HEK293 (cell line): ENCODE data around the gene PRM1.
A peak's percentile ranks its signal among the peaks of the same experiment; 100 is the strongest.

Experiments
- EGR2 ChIP-seq: fragments of 450-650 bp; formaldehyde crosslinking; IDR thresholded peaks from 2 replicates; pipeline ENCODE4 v1.5.1; 2016; ENCODE audit warnings: low read depth, missing biosample characterization, missing genetic modification characterization
- GFI1B ChIP-seq: fragments of 450-650 bp; formaldehyde crosslinking; IDR thresholded peaks from 2 replicates; pipeline ENCODE4 v1.5.1; 2016; ENCODE audit warnings: missing biosample characterization, missing genetic modification characterization
- GLI2 ChIP-seq: fragments of 450-650 bp; formaldehyde crosslinking; IDR thresholded peaks from 2 replicates; pipeline ENCODE4; 2017; ENCODE audit warnings: missing biosample characterization, missing genetic modification characterization, low read depth, borderline replicate concordance
- SP2 ChIP-seq: fragments of 450-650 bp; formaldehyde crosslinking; IDR thresholded peaks from 2 replicates; pipeline ENCODE4 v1.5.1; 2016; ENCODE audit warnings: missing biosample characterization, missing genetic modification characterization
- YY1 ChIP-seq: fragments of 450-650 bp; formaldehyde crosslinking; IDR thresholded peaks from 2 replicates; pipeline ENCODE4 v1.5.1; 2018; ENCODE audit warnings: missing biosample characterization, missing genetic modification characterization
- ZEB2 ChIP-seq: fragments of 450-650 bp; formaldehyde crosslinking; IDR thresholded peaks from 2 replicates; pipeline ENCODE4 v1.5.1; 2016; ENCODE audit warnings: missing biosample characterization, missing genetic modification characterization
- ZFHX2 ChIP-seq: fragments of 450-650 bp; formaldehyde crosslinking; conservative IDR thresholded peaks from 2 replicates; pipeline ENCODE4 v1.5.1; 2016; ENCODE audit warnings: missing biosample characterization, missing genetic modification characterization
- ZNF114 ChIP-seq: fragments of 450-650 bp; formaldehyde crosslinking; IDR thresholded peaks from 2 replicates; pipeline ENCODE4 v1.5.0; 2017; ENCODE audit warnings: missing biosample characterization, missing genetic modification characterization
- ZNF175 ChIP-seq: fragments of 450-650 bp; formaldehyde crosslinking; IDR thresholded peaks from 2 replicates; pipeline ENCODE4 v1.5.1; 2016; ENCODE audit warnings: missing biosample characterization, missing genetic modification characterization
- ZNF202 ChIP-seq: fragments of 450-650 bp; formaldehyde crosslinking; IDR thresholded peaks from 2 replicates; pipeline ENCODE4 v1.5.1; 2016; ENCODE audit warnings: missing biosample characterization, missing genetic modification characterization, borderline replicate concordance
- ZNF302 ChIP-seq: fragments of 450-650 bp; formaldehyde crosslinking; IDR thresholded peaks from 2 replicates; pipeline ENCODE4 v1.5.1; 2016; ENCODE audit warnings: missing biosample characterization, missing genetic modification characterization, low read depth
- ZNF341 ChIP-seq: fragments of 450-650 bp; formaldehyde crosslinking; IDR thresholded peaks from 2 replicates; pipeline ENCODE4; 2016; ENCODE audit warnings: low read depth, missing biosample characterization, missing genetic modification characterization
- ZNF366 ChIP-seq: fragments of 450-650 bp; formaldehyde crosslinking; conservative IDR thresholded peaks from 2 replicates; pipeline ENCODE4 v1.5.1; 2016; ENCODE audit warnings: missing biosample characterization, missing genetic modification characterization
- ZNF510 ChIP-seq: fragments of 450-650 bp; formaldehyde crosslinking; IDR thresholded peaks from 2 replicates; pipeline ENCODE4 v1.5.1; 2018; ENCODE audit warnings: mild to moderate bottlenecking, missing genetic modification characterization, missing biosample characterization; ENCODE audit not compliant: insufficient replicate concordance
- ZNF549 ChIP-seq: fragments of 450-650 bp; IDR thresholded peaks from 2 replicates; pipeline ENCODE4 v1.5.1; 2018; ENCODE audit warnings: missing biosample characterization, missing genetic modification characterization, mild to moderate bottlenecking, inconsistent platforms, moderate library complexity
- ZNF626 ChIP-seq: fragments of 450-650 bp; sonication (Bioruptor Pico); formaldehyde crosslinking; IDR thresholded peaks from 2 replicates; pipeline ENCODE4 v1.5.1; 2018; ENCODE audit warnings: missing biosample characterization, missing genetic modification characterization, inconsistent platforms
- ZNF629 ChIP-seq: fragments of 450-650 bp; formaldehyde crosslinking; IDR thresholded peaks from 2 replicates; pipeline ENCODE4 v1.5.1; 2017; ENCODE audit warnings: missing biosample characterization, missing genetic modification characterization
- ZNF776 ChIP-seq: fragments of 450-650 bp; formaldehyde crosslinking; IDR thresholded peaks from 2 replicates; pipeline ENCODE4 v1.5.0; 2017; ENCODE audit warnings: missing biosample characterization, missing genetic modification characterization, borderline replicate concordance
- ZNF830 ChIP-seq: fragments of 450-650 bp; IDR thresholded peaks from 2 replicates; pipeline ENCODE4 v1.5.0; 2018; ENCODE audit warnings: missing biosample characterization, missing genetic modification characterization, low read depth, mild to moderate bottlenecking, moderate library complexity
- TF ChIP-seq, protein P1 (sequence below): fragments of 450-650 bp; IDR thresholded peaks from 2 replicates; pipeline ENCODE4 v1.5.1; 2018; ENCODE audit warnings: missing biosample characterization, mild to moderate bottlenecking, missing genetic modification characterization
- TF ChIP-seq, protein P2 (sequence below): fragments of 450-650 bp; formaldehyde crosslinking; IDR thresholded peaks from 2 replicates; pipeline ENCODE4 v1.5.1; 2017; ENCODE audit warnings: missing biosample characterization, missing genetic modification characterization
- TF ChIP-seq, protein P3 (sequence below): fragments of 450-650 bp; formaldehyde crosslinking; IDR thresholded peaks from 2 replicates; pipeline ENCODE4 v1.5.1; 2016; ENCODE audit warnings: missing biosample characterization, missing genetic modification characterization
- TF ChIP-seq, protein P4 (sequence below): fragments of 450-650 bp; formaldehyde crosslinking; IDR thresholded peaks from 2 replicates; pipeline ENCODE4; 2016; ENCODE audit warnings: missing biosample characterization, missing genetic modification characterization
- TF ChIP-seq, protein P5 (sequence below): fragments of 450-650 bp; formaldehyde crosslinking; IDR thresholded peaks from 2 replicates; pipeline ENCODE4 v1.5.1; 2016; ENCODE audit warnings: missing biosample characterization, missing genetic modification characterization
- TF ChIP-seq, protein P6 (sequence below): fragments of 450-650 bp; formaldehyde crosslinking; IDR thresholded peaks from 2 replicates; pipeline ENCODE4 v1.5.1; 2016; ENCODE audit warnings: missing biosample characterization, missing genetic modification characterization

The PRM1 gene

DNA sequence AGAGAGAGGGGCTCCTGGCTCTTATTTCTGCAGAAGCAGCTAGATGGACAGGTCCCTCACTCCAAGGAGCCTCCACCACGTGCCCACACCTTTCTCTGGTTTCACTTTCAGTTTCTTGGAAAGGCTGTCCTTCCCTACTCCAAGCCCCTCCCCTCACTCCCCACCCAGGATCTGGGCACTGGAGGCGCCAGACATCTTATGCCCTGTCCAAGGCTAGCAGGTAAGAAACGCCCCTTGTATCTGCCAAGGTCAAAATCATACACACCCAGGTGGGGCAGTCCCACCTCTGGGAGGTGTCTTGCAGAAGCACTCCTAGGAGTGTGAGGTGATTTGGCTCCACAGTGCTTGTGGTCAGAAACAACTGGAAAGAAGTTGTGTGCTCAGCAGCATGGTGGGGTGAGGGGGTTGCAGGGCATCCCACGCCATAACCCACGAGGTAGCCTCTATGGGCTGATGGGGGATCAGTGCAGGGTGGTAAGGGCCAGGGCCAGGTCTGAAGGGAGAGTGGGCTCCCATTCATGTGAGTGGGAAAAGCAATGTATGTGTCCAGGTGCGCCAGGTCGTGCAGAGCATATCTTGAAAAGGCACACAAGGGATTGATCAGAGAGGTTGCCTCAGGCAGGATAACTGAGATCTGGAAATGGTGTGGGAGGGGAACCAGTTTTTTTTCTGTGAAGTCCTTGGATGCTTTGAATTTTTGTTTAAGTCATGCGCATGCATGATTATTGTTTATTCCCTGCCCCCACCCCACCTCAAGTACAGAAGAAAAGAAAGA, 31.8 kb upstream of the PRM1 start (continued):
- TF ChIP-seq, protein P1, sequence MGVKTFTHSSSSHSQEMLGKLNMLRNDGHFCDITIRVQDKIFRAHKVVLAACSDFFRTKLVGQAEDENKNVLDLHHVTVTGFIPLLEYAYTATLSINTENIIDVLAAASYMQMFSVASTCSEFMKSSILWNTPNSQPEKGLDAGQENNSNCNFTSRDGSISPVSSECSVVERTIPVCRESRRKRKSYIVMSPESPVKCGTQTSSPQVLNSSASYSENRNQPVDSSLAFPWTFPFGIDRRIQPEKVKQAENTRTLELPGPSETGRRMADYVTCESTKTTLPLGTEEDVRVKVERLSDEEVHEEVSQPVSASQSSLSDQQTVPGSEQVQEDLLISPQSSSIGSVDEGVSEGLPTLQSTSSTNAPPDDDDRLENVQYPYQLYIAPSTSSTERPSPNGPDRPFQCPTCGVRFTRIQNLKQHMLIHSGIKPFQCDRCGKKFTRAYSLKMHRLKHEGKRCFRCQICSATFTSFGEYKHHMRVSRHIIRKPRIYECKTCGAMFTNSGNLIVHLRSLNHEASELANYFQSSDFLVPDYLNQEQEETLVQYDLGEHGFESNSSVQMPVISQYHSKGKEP (tag by site-specific recombination) = no peak
- no peak for TF ChIP-seq ZNF202 (tag by site-specific recombination)
- TF ChIP-seq ZNF830 = no peak
- no peak for TF ChIP-seq ZNF114 (tag by site-specific recombination)
- TF ChIP-seq, protein P2, sequence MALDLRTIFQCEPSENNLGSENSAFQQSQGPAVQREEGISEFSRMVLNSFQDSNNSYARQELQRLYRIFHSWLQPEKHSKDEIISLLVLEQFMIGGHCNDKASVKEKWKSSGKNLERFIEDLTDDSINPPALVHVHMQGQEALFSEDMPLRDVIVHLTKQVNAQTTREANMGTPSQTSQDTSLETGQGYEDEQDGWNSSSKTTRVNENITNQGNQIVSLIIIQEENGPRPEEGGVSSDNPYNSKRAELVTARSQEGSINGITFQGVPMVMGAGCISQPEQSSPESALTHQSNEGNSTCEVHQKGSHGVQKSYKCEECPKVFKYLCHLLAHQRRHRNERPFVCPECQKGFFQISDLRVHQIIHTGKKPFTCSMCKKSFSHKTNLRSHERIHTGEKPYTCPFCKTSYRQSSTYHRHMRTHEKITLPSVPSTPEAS (tag by site-specific recombination) = no peak
- TF ChIP-seq ZNF629 (tag by site-specific recombination) = no peak
- TF ChIP-seq, protein P3, sequence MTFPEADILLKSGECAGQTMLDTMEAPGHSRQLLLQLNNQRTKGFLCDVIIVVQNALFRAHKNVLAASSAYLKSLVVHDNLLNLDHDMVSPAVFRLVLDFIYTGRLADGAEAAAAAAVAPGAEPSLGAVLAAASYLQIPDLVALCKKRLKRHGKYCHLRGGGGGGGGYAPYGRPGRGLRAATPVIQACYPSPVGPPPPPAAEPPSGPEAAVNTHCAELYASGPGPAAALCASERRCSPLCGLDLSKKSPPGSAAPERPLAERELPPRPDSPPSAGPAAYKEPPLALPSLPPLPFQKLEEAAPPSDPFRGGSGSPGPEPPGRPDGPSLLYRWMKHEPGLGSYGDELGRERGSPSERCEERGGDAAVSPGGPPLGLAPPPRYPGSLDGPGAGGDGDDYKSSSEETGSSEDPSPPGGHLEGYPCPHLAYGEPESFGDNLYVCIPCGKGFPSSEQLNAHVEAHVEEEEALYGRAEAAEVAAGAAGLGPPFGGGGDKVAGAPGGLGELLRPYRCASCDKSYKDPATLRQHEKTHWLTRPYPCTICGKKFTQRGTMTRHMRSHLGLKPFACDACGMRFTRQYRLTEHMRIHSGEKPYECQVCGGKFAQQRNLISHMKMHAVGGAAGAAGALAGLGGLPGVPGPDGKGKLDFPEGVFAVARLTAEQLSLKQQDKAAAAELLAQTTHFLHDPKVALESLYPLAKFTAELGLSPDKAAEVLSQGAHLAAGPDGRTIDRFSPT (tag by site-specific recombination) = no peak
- TF ChIP-seq ZNF510 (tag by site-specific recombination) = no peak
- TF ChIP-seq ZNF626 = no peak
- no peak for TF ChIP-seq ZNF549 (tag by site-specific recombination)
- no peak for TF ChIP-seq ZNF302 (tag by site-specific recombination)
- 0 out of 2 replicates have a peak, but pooled peaks have one; percentile 15 for TF ChIP-seq ZNF366 (tag by site-specific recombination)
- TF ChIP-seq GLI2 (tag by site-specific recombination) = no peak
- no peak for TF ChIP-seq GFI1B (tag by site-specific recombination)
- TF ChIP-seq EGR2 (tag by site-specific recombination) = peak; percentile 66
- TF ChIP-seq, protein P4, sequence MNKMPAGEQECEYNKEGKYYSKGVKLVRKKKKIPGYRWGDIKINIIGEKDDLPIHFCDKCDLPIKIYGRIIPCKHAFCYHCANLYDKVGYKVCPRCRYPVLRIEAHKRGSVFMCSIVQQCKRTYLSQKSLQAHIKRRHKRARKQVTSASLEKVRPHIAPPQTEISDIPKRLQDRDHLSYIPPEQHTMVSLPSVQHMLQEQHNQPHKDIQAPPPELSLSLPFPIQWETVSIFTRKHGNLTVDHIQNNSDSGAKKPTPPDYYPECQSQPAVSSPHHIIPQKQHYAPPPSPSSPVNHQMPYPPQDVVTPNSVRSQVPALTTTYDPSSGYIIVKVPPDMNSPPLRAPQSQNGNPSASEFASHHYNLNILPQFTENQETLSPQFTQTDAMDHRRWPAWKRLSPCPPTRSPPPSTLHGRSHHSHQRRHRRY = no peak
- peak; percentile 76 for TF ChIP-seq ZFHX2
- TF ChIP-seq, protein P5, sequence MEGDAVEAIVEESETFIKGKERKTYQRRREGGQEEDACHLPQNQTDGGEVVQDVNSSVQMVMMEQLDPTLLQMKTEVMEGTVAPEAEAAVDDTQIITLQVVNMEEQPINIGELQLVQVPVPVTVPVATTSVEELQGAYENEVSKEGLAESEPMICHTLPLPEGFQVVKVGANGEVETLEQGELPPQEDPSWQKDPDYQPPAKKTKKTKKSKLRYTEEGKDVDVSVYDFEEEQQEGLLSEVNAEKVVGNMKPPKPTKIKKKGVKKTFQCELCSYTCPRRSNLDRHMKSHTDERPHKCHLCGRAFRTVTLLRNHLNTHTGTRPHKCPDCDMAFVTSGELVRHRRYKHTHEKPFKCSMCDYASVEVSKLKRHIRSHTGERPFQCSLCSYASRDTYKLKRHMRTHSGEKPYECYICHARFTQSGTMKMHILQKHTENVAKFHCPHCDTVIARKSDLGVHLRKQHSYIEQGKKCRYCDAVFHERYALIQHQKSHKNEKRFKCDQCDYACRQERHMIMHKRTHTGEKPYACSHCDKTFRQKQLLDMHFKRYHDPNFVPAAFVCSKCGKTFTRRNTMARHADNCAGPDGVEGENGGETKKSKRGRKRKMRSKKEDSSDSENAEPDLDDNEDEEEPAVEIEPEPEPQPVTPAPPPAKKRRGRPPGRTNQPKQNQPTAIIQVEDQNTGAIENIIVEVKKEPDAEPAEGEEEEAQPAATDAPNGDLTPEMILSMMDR (tag by site-specific recombination) = no peak
- TF ChIP-seq ZEB2 (tag by site-specific recombination) = no peak
- TF ChIP-seq ZNF341 (tag by site-specific recombination) = no peak
- TF ChIP-seq, protein P6, sequence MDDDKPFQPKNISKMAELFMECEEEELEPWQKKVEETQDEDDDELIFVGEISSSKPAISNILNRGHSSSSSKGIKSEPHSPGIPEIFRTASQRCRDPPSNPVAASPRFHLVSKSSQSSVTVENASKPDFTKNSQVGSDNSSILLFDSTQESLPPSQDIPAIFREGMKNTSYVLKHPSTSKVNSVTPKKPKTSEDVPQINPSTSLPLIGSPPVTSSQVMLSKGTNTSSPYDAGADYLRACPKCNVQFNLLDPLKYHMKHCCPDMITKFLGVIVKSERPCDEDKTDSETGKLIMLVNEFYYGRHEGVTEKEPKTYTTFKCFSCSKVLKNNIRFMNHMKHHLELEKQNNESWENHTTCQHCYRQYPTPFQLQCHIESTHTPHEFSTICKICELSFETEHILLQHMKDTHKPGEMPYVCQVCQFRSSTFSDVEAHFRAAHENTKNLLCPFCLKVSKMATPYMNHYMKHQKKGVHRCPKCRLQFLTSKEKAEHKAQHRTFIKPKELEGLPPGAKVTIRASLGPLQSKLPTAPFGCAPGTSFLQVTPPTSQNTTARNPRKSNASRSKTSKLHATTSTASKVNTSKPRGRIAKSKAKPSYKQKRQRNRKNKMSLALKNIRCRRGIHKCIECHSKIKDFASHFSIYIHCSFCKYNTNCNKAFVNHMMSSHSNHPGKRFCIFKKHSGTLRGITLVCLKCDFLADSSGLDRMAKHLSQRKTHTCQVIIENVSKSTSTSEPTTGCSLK (tag by site-specific recombination) = no peak
- no peak for TF ChIP-seq SP2
- TF ChIP-seq ZNF175 = no peak
- TF ChIP-seq ZNF776 (tag by site-specific recombination) = no peak
- TF ChIP-seq YY1 = no peak
